Keratinocyte (primary cell): Measurements from ENCODE around the gene CERK. TPM values are rescaled to one million over a fixed set of nuclear protein-coding genes. Genes with fewer than 3 reads are reported as not detected.

Experiments
- DNase-seq: peaks from one replicate; pipeline ENCODE4 v3.0.0-alpha.2; 2011; ENCODE audit warnings: low read depth, missing footprints, low spot score
- FAIRE-seq: peaks from 2 replicates; lab custom pipeline; 2011; peaks lifted over from hg19 to GRCh38; lab: Jason Lieb, UNC
- H2AFZ ChIP-seq: 2 replicates; pipeline ENCODE4 v1.6.0; 2012; ENCODE audit warnings: low read length, control low read depth, inconsistent platforms; ENCODE audit not compliant: control insufficient read depth
- H3K27ac ChIP-seq: 2 replicates; pipeline ENCODE4 v1.5.1; 2011; ENCODE audit warnings: low read length; ENCODE audit not compliant: control insufficient read depth, insufficient read depth
- H3K27me3 ChIP-seq: 3 replicates; pipeline ENCODE4 v1.6.0; 2011; ENCODE audit warnings: low read length; ENCODE audit not compliant: control insufficient read depth, insufficient read depth; ENCODE audit errors: extremely low read depth
- H3K36me3 ChIP-seq, 2 experiments: 2 replicates in 1 of 2; 3 replicates in 1 of 2; pipeline ENCODE4 v1.5.1; 2011; ENCODE audit warnings: low read length in 2 of 2, mild to moderate bottlenecking in 1 of 2; ENCODE audit not compliant: control insufficient read depth in 2 of 2, insufficient read depth in 2 of 2; ENCODE audit errors: extremely low read depth in 1 of 2
- H3K4me1 ChIP-seq: 3 replicates; pipeline ENCODE4 v1.5.1; 2011; ENCODE audit warnings: low read length; ENCODE audit not compliant: control insufficient read depth, insufficient read depth; ENCODE audit errors: extremely low read depth
- H3K4me2 ChIP-seq: 3 replicates; pipeline ENCODE4 v1.6.0; 2011; ENCODE audit warnings: low read depth, low read length; ENCODE audit not compliant: control insufficient read depth, insufficient read depth; ENCODE audit errors: extremely low read depth
- H3K4me3 ChIP-seq, 3 experiments: fragments of 200-600 bp in 1 of 3; sonication (generic) in 1 of 3; 2 replicates in 2 of 3; 3 replicates in 1 of 3; pipeline ENCODE4 v1.5.1; 2011 to 2016; ENCODE audit warnings: low read length in 3 of 3, mild to moderate bottlenecking in 3 of 3, control low read depth in 2 of 3, inconsistent platforms in 1 of 3, low read depth in 1 of 3, mixed read lengths in 1 of 3, mixed run types in 1 of 3, moderate library complexity in 1 of 3; ENCODE audit not compliant: control insufficient read depth in 2 of 3, insufficient read depth in 2 of 3; ENCODE audit errors: extremely low read depth in 1 of 3
- H3K79me2 ChIP-seq: 2 replicates; pipeline ENCODE4 v1.6.0; 2012; ENCODE audit warnings: low read length; ENCODE audit not compliant: control insufficient read depth, insufficient read depth
- H3K9ac ChIP-seq: 3 replicates; pipeline ENCODE4 v1.6.0; 2011; ENCODE audit warnings: low read length; ENCODE audit not compliant: control insufficient read depth, insufficient read depth; ENCODE audit errors: extremely low read depth
- H3K9me1 ChIP-seq: 3 replicates; pipeline ENCODE4 v1.6.0; 2011; ENCODE audit warnings: low read length; ENCODE audit not compliant: control insufficient read depth, insufficient read depth; ENCODE audit errors: extremely low read depth
- H3K9me3 ChIP-seq: 2 replicates; pipeline ENCODE4 v1.5.1; 2012; ENCODE audit warnings: low read depth, low read length; ENCODE audit not compliant: control insufficient read depth
- H4K20me1 ChIP-seq: 3 replicates; pipeline ENCODE4 v1.6.0; 2011; ENCODE audit warnings: low read length; ENCODE audit not compliant: control insufficient read depth, insufficient read depth; ENCODE audit errors: extremely low read depth
- CTCF ChIP-seq, 3 experiments: IDR thresholded peaks in 1 of 3; conservative IDR thresholded peaks in 1 of 3; optimal IDR thresholded peaks in 1 of 3; 2 replicates in 2 of 3; 3 replicates in 1 of 3; pipeline versions ENCODE3 to v1.5.1; 2011; ENCODE audit warnings: low read length in 3 of 3, mild to moderate bottlenecking in 3 of 3, moderate library complexity in 2 of 3, control low read depth in 1 of 3, inconsistent platforms in 1 of 3; ENCODE audit not compliant: insufficient read depth in 2 of 3; ENCODE audit errors: extremely low read depth in 1 of 3
- EZH2 ChIP-seq: IDR thresholded peaks from one replicate; pipeline ENCODE4 v1.6.1; 2012; ENCODE audit warnings: inconsistent platforms, mild to moderate bottlenecking, low read length, moderate library complexity
- dilution Hi-C: fragments of 300-500 bp; cut with MboI; formaldehyde crosslinking; loops from one replicate; pipeline ENCODE4 v1.7.0; 2020; ENCODE audit warnings: low sequenced_read_pairs; ENCODE audit not compliant: extremely low pct_ligation_motif_present
- polyA plus RNA-seq, 5 experiments: library from polyadenylated mRNA; depleted of rRNA in 3 of 5; stranded (reverse) in 3 of 5; stranded (forward) in 1 of 5; unstranded in 1 of 5; fragments of >200 nt; gene quantifications; 1 replicate in 1 of 5; 2 replicates in 3 of 5; 3 replicates in 1 of 5; pipeline versions ENCODE4 v1.2.1 to v1.2.3, GENCODE V29; 2011 to 2012; ENCODE audit warnings: missing spikeins in 2 of 5, low read depth in 1 of 5, low replicate concordance in 1 of 5

The CERK gene
- polyA plus RNA-seq, 1 donor (not counting 4 experiments of a cell fraction or from before 2014, with no cell fraction given), result 11.9 TPM

GRCh38 chr22:46672731-46673130, 65.3 kb downstream of the CERK start:
- no peak overlapping the region for H3K27ac ChIP-seq
- no peaks in the 10 kb centered on the region for H3K9me3 ChIP-seq
- no peaks in the 10 kb centered on the region for H3K27me3 ChIP-seq
- peaks cover 0 to 7% of the 10 kb centered on the region in 2 experiments for H3K36me3 ChIP-seq
- no peak overlapping the region for H3K9ac ChIP-seq
- dilution Hi-C loops, result no loop called here
- no peaks in the 10 kb centered on the region for H3K9me1 ChIP-seq
- H3K4me2 ChIP-seq, result no peak overlapping the region
- no peak overlapping the region for H3K4me3 ChIP-seq
- TF ChIP-seq EZH2 (no peak), CTCF (optimal IDR thresholded peaks at IDR 0.05 in 1 of 3, IDR thresholded peaks at IDR 0.05 in 1 of 3, conservative IDR thresholded peaks at IDR 0.05 in 1 of 3; ENCODE audit: extremely low read depth in 1 of 3, insufficient read depth in 2 of 3, low read length in 3 of 3) (no peak)
- H2AFZ ChIP-seq, result no peak overlapping the region
- H3K4me1 ChIP-seq, result no peaks in the 10 kb centered on the region
- FAIRE-seq (no peak), DNase-seq (no peak)
- H4K20me1 ChIP-seq, result no peaks in the 10 kb centered on the region
- H3K79me2 ChIP-seq, result no peaks in the 10 kb centered on the region

- Histone ChIP-seq H3K27me3 (no peaks in the 10 kb centered on the region), H4K20me1 (no peaks in the 10 kb centered on the region), H3K36me3 (peaks cover 0 to 9% of the 10 kb centered on the region in 2 experiments), H3K9ac (no peak overlapping the region), H3K9me3 (no peaks in the 10 kb centered on the region), H3K79me2 (no peaks in the 10 kb centered on the region), H2AFZ (no peak overlapping the region), H3K4me1 (no peaks in the 10 kb centered on the region), H3K4me3 (no peak overlapping the region), H3K27ac (no peak overlapping the region), H3K9me1 (no peaks in the 10 kb centered on the region), H3K4me2 (no peak overlapping the region)
- no peak for FAIRE-seq
- dilution Hi-C loops, result no loop called here
- TF ChIP-seq CTCF (optimal IDR thresholded peaks at IDR 0.05 in 1 of 3, IDR thresholded peaks at IDR 0.05 in 1 of 3, conservative IDR thresholded peaks at IDR 0.05 in 1 of 3; ENCODE audit: extremely low read depth in 1 of 3, insufficient read depth in 2 of 3, low read length in 3 of 3) (no peak), EZH2 (no peak)
- DNase-seq, result no peak
Measured at GRCh38 chr22:46671824-46672432, 66.1 kb downstream of the CERK start.
